ENCODE data around the gene RHBDD1. TPM values are rescaled to one million over a fixed set of nuclear protein-coding genes. Genes with fewer than 3 reads are reported as not detected.

The RHBDD1 gene
- total and polyA plus RNA-seq, 4 donors = 8.5 to 45.8 (median 16.1) TPM

GRCh38 chr2:226873826-226874225, 38.0 kb downstream of the RHBDD1 start (continued):
- TF ChIP-seq, protein P1, sequence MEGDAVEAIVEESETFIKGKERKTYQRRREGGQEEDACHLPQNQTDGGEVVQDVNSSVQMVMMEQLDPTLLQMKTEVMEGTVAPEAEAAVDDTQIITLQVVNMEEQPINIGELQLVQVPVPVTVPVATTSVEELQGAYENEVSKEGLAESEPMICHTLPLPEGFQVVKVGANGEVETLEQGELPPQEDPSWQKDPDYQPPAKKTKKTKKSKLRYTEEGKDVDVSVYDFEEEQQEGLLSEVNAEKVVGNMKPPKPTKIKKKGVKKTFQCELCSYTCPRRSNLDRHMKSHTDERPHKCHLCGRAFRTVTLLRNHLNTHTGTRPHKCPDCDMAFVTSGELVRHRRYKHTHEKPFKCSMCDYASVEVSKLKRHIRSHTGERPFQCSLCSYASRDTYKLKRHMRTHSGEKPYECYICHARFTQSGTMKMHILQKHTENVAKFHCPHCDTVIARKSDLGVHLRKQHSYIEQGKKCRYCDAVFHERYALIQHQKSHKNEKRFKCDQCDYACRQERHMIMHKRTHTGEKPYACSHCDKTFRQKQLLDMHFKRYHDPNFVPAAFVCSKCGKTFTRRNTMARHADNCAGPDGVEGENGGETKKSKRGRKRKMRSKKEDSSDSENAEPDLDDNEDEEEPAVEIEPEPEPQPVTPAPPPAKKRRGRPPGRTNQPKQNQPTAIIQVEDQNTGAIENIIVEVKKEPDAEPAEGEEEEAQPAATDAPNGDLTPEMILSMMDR (IDR thresholded peaks at IDR 0.05; ENCODE audit: low read depth, low read length, missing input control) = no peak
- TF ChIP-seq TAF1 (conservative IDR thresholded peaks at IDR 0.05) (no peak), SP1 (IDR thresholded peaks at IDR 0.05) (no peak), NR2F2 (IDR thresholded peaks at IDR 0.05) (no peak), EGR1 (IDR thresholded peaks at IDR 0.05; ENCODE audit: low read depth in 2 of 2) (no peak), RAD21 (IDR thresholded peaks at IDR 0.05) (no peak), MAX (IDR thresholded peaks at IDR 0.05) (no peak)

DNA sequence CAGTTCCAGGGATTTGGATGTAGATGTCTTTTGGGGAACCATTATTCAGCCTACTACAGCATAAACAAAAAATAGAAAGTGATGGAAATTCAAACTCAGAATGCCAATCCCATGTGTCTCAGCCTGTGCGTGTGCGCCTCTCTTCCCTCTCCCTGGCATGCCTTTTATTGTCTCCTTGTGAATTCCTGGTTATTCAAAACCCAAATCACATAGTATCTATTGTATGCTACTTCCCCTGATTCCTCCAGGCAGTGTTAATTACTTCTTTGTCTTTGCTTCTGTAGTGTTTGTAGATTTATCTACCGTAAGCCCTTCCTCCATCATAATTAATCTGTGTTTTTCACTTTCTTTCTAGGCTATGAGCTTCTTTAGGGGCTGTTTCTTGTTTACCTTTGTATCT, 38.9 kb downstream of the RHBDD1 start:
- Histone ChIP-seq H3K27me3 (ENCODE audit: control insufficient read depth in 4 of 4, insufficient read depth in 4 of 4, low read length in 3 of 4) (no peaks in the 10 kb centered on the region), H3K27ac (ENCODE audit: low read depth in 1 of 2, low read length in 2 of 2) (no peak overlapping the region), H3K9ac (ENCODE audit: low read depth in 1 of 2, low read length in 2 of 2) (no peak overlapping the region), H3K36me3 (ENCODE audit: control insufficient read depth in 4 of 4, insufficient read depth in 3 of 4, low read depth in 1 of 4, low read length in 3 of 4) (peaks cover 0 to under 1% (median 0%) of the 10 kb centered on the region in 4 donors), H3K9me3 (ENCODE audit: control insufficient read depth in 4 of 4, low read length in 3 of 4) (no peaks in the 10 kb centered on the region), H3K4me1 (ENCODE audit: control insufficient read depth in 4 of 4, insufficient read depth in 4 of 4, low read length in 3 of 4) (no peaks in the 10 kb centered on the region), H3K4me3 (ENCODE audit: low read depth in 1 of 3, low read length in 3 of 3) (no peak overlapping the region)
- 98% methylated on average over 3 of the region's 3 CpGs for WGBS
- DNase-seq (ENCODE audit: low spot score) = no peak
- no peak for TF ChIP-seq TAF1 (conservative IDR thresholded peaks at IDR 0.05)
- no peak for TF ChIP-seq FOXA2 (IDR thresholded peaks at IDR 0.05)
- TF ChIP-seq, protein P1 (IDR thresholded peaks at IDR 0.05; ENCODE audit: low read depth, low read length, missing input control) = no peak
- no peak for TF ChIP-seq REST (IDR thresholded peaks at IDR 0.05)
- TF ChIP-seq RXRA (IDR thresholded peaks at IDR 0.05) = no peak
- no peak for TF ChIP-seq SP1 (IDR thresholded peaks at IDR 0.05)
- TF ChIP-seq RAD21 (IDR thresholded peaks at IDR 0.05) = no peak
- TF ChIP-seq JUND (IDR thresholded peaks at IDR 0.05) = no peak
- no peak for TF ChIP-seq ZBTB33 (IDR thresholded peaks at IDR 0.05)
- no peak for TF ChIP-seq HNF4G (IDR thresholded peaks at IDR 0.05)
- TF ChIP-seq NR2F2 (IDR thresholded peaks at IDR 0.05) = no peak
- TF ChIP-seq HNF4A (conservative IDR thresholded peaks at IDR 0.05) = no peak
- no peak for TF ChIP-seq MAX (IDR thresholded peaks at IDR 0.05)
- no peak for TF ChIP-seq YY1 (IDR thresholded peaks at IDR 0.05)
- TF ChIP-seq FOXA1 (IDR thresholded peaks at IDR 0.05) = no peak
- TF ChIP-seq EGR1 (IDR thresholded peaks at IDR 0.05; ENCODE audit: low read depth in 2 of 2) = no peak
- TF ChIP-seq, protein P2, sequence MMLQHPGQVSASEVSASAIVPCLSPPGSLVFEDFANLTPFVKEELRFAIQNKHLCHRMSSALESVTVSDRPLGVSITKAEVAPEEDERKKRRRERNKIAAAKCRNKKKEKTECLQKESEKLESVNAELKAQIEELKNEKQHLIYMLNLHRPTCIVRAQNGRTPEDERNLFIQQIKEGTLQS (IDR thresholded peaks at IDR 0.05) = no peak

All from liver (tissue), 9 donors.